Urinary bladder (tissue), 4 donors: ENCODE results near the gene TMEM229B. TPM values are rescaled to one million over a fixed set of nuclear protein-coding genes. Genes with fewer than 3 reads are reported as not detected.
"Not testable (repeated sequence)": the region's sequence is repeated elsewhere in the genome, so short reads cannot be mapped to it uniquely, and the experiment has no call there.

ENCODE experiments used
- DNase-seq: peaks from one replicate; pipeline ENCODE4 v3.0.0-alpha.2; 2015; ENCODE audit errors: extremely low spot score
- H3K27ac ChIP-seq: one replicate; pipeline ENCODE4 v1.5.1; 2013; ENCODE audit warnings: low read depth, mild to moderate bottlenecking, moderate library complexity
- H3K36me3 ChIP-seq: one replicate; pipeline ENCODE4 v1.6.1; 2013; ENCODE audit warnings: mild to moderate bottlenecking, moderate library complexity; ENCODE audit not compliant: insufficient read depth
- H3K4me1 ChIP-seq: one replicate; pipeline ENCODE4 v1.6.1; 2013; ENCODE audit warnings: mild to moderate bottlenecking, moderate library complexity; ENCODE audit not compliant: insufficient read depth
- H3K4me3 ChIP-seq: one replicate; pipeline ENCODE4 v1.5.1; 2013; ENCODE audit warnings: low read depth, low read length
- WGBS: extraction: QIAGEN DNeasy Blood & Tissue Kit; methylation state at CpG from one replicate; pipeline ENCODE4 v1.1.7; 2013; 5-methylcytosine and 5-hydroxymethylcytosine counted together
- polyA plus RNA-seq: library from polyadenylated mRNA; stranded (reverse); fragments of 200-250 nt; gene quantifications from one replicate; pipeline ENCODE4 v1.2.3, GENCODE V29; 2013
- total RNA-seq: library from RNA; depleted of rRNA; stranded (reverse); fragments of >200 nt; gene quantifications from one replicate; pipeline ENCODE4 v1.2.3, GENCODE V29; 2014
- donor health status: healthy with polysubstance abuse.
- donor health status: healthy.

The TMEM229B gene
- total and polyA plus RNA-seq, 2 donors, result 3.0 to 4.4 TPM

DNA sequence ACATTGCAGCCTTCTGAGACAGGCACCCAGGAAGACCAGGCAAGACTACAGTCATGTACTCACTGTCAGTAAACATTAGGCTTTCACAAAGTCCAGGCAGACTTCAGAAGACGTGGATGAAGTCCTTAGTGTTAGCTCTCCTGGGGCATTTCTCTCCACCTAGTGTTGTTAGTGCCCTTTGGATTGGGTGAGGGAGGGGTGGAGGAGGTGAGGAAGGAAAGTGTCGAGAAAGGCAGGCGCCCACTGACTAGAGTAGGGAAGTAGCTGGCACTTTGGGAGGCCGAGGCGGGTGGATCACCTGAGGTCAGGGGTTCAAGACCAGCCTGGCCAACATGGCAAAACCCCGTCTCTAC lies 20.2 kb downstream of the TMEM229B start:
- 89% methylated on average over 6 of the region's 6 CpGs for WGBS

DNA sequence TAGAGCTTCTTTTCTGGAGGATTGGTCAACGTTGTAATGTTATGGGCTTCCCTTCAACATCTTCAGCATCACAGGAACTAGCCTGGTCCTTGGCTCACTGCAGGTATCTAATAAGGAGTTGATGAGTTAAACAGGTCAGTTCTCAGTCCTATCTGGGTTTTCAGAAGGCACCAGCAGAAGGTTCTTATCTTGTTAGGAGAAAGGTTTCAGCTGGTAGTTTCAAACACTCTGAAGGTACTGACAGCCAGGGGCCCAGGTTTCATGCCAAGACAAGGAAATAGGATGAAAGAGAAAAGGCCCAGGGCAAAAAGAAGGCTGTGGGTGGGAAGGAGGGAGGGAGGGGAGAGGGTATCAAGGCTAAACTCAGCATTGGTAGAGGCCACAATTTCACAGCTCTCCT lies 21.4 kb downstream of the TMEM229B start:
- no peak overlapping the region for H3K4me3 ChIP-seq
- no peak for DNase-seq
- H3K27ac ChIP-seq, result no peak overlapping the region
- H3K4me1 ChIP-seq, result no peaks in the 10 kb centered on the region
- no peaks in the 10 kb centered on the region for H3K36me3 ChIP-seq
- WGBS, result 56% methylated on average over 1 of the region's 1 CpG

More for the DNA sequence above, 20.2 kb downstream of the TMEM229B start:
- Histone ChIP-seq H3K4me3 (no peak overlapping the region), H3K27ac (no peak overlapping the region), H3K36me3 (no peaks in the 10 kb centered on the region), H3K4me1 (no peaks in the 10 kb centered on the region)
- no peak for DNase-seq

DNA sequence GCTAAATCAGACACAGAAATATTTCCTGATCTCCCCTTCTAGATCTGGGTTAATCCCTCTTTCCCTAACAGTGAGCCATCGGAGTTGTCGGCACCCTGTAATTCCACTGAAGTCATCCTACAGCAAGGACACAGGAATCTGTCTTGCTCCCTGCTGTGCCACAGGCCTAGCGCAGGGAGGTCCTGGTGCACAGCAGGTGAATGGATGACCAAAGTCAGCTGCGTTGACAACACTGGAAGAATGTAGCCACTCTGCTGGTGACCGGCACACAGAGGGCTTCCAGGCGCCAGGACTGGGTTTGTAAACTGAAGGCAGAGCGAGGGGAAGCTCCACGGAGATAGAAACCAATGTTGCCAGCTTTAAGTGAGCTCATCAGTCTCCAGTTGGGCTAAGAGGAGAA lies 23.6 kb downstream of the TMEM229B start:
- H3K4me1 ChIP-seq, result no peaks in the 10 kb centered on the region
- DNase-seq, result no peak
- H3K36me3 ChIP-seq, result no peaks in the 10 kb centered on the region
- no peak overlapping the region for H3K27ac ChIP-seq
- 72% methylated on average over 8 of the region's 8 CpGs for WGBS
- no peak overlapping the region for H3K4me3 ChIP-seq

DNA sequence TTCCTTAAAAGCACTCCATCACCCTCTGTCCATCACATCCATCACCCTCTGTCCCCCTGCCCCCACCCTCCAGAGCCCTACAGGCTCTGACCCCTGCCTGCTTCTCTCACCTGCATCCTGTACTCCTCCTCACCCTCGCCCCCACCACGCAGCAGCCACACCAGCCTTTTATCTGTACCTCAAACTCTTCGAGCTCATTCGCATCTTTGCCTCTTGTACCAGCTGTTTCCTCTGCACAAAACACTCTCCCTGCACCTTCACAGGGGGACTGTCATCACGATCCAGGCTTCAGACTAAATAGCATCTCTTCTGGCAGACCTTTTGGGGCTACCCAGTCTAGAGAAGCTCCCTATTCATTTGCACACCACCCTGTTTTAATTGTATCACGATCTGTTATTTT lies 24.1 kb downstream of the TMEM229B start:
- Histone ChIP-seq H3K4me3 (no peak overlapping the region), H3K4me1 (no peaks in the 10 kb centered on the region), H3K27ac (no peak overlapping the region), H3K36me3 (no peaks in the 10 kb centered on the region)
- 55% methylated on average over 6 of the region's 6 CpGs for WGBS
- no peak for DNase-seq

DNA sequence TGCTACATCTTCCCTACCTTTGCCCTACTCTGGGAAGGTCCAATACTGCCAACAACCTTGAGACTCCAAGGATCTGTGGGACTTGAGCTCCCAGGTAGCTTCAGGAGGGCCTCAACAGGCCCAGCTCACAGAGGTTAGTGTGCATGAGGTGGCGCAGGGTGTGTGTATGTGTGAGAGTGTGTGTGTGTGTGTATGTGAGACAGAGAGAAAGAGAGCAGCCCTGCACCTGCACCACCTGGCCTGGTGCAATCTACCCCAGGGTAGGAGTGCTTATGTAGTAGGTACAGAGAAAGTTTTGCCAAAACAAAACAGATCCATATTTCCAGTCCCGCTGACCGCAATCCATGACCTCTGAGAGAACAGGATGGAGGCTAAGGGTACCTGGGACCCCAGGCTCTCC lies 24.6 kb downstream of the TMEM229B start:
- WGBS, result 98% methylated on average over 3 of the region's 3 CpGs
- no peaks in the 10 kb centered on the region for H3K4me1 ChIP-seq
- H3K4me3 ChIP-seq, result no peak overlapping the region
- no peaks in the 10 kb centered on the region for H3K36me3 ChIP-seq
- no peak for DNase-seq
- H3K27ac ChIP-seq, result no peak overlapping the region

DNA sequence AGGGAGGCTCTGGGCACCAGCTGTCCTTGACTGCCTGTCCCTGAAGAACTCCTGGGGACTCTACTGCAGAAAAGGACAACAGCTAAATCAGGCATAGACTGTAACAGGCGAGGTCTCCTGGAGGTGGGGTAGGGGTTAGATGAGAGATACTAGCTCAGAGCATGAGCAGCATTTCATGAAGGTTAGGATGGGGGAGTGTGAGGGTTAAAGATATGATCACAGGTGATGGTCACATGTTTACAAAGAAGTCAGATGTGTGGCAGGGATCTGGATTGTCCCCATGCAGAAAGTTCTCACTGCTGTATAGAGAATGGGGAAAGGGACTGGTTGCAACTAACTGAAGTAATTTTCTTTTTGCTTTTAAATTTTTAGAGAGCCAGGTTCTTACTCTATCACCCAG lies 26.5 kb downstream of the TMEM229B start:
- H3K4me3 ChIP-seq, result no peak overlapping the region
- no peaks in the 10 kb centered on the region for H3K36me3 ChIP-seq
- WGBS, result 82% methylated on average over 1 of the region's 1 CpG
- H3K4me1 ChIP-seq, result no peaks in the 10 kb centered on the region
- no peak overlapping the region for H3K27ac ChIP-seq
- no peak for DNase-seq

DNA sequence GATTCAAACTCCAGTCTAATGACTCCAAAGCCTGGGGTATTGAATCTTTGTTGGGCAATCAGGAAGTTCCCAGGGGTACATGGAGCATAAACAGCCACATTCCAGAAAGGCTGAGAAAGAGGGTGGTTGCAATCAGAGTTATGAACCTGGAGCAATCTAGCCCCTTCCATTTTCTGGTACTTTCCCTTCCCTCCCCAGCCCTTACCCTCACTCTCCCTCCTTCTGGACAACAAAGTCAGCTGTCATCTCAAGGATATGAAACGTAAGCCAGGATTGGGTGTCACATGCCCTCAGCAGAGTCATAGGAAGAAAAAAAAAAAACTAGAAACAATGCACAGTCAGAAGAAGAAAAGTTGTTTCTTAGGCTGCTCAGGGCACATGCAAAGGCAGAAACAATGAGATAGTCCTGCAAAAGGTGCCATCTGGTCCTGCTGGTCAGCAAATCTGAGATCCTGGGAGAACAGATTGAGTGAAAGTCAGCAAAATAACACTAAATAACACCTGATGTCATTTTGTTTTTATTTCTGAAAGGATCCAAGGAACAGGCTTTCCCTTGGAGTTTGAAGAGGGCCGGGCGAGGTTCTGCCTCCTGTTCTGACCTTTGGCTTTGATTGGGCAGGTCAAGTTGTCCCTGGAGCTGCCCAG lies 27.1 kb downstream of the TMEM229B start:
- Histone ChIP-seq H3K4me1 (no peaks in the 10 kb centered on the region), H3K4me3 (no peak overlapping the region), H3K27ac (no peak overlapping the region), H3K36me3 (no peaks in the 10 kb centered on the region)
- WGBS, result 66% methylated on average over 3 of the region's 3 CpGs
- no peak for DNase-seq

DNA sequence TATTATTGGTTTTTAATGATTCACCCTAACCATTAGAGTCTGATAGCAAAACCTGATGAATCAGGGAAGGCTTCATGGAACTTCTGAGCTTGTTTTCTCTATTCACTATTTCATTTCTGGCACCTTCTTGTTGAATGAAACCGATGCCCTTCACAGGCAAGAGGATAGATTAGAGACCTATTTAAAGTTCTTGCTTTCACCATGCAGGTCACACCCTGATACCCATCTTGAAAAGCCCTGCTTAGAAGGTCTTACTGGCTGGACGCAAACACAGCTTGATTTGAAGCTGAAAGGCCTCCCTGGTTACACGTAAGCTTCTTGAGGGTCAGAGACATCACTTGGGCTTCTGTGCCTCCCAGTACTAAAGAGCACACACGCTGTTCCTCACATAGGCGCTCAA lies 29.2 kb downstream of the TMEM229B start:
- WGBS, result 83% methylated on average over 5 of the region's 5 CpGs
- no peak for DNase-seq

DNA sequence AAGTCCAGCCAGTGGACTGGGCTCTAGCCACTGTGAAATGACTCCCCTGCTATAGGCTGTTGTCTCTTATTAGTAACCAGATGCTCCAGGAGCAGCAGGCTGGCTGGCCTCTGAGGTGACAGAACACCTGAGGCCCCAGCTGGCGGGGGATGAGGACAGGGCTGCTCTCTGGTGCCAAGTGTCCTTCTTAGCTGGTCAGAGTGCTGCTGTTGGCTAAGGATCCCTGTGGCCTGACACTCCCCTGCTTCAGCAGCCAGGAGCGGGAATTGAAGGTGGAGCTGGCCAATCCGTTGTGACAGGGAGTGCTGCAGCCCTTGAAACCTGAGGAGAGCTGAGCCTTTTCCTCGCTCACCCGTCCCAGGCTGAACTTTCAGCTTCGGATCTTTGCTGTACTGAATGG lies 30.7 kb downstream of the TMEM229B start:
- H3K4me1 ChIP-seq, result no peaks in the 10 kb centered on the region
- WGBS, result 31% methylated on average over 6 of the region's 6 CpGs
- no peak for DNase-seq
- no peaks in the 10 kb centered on the region for H3K36me3 ChIP-seq
- no peak overlapping the region for H3K27ac ChIP-seq
- H3K4me3 ChIP-seq, result no peak overlapping the region

More for the DNA sequence above, 29.2 kb downstream of the TMEM229B start:
- Histone ChIP-seq H3K27ac (no peak overlapping the region), H3K36me3 (no peaks in the 10 kb centered on the region), H3K4me3 (no peak overlapping the region), H3K4me1 (no peaks in the 10 kb centered on the region)

DNA sequence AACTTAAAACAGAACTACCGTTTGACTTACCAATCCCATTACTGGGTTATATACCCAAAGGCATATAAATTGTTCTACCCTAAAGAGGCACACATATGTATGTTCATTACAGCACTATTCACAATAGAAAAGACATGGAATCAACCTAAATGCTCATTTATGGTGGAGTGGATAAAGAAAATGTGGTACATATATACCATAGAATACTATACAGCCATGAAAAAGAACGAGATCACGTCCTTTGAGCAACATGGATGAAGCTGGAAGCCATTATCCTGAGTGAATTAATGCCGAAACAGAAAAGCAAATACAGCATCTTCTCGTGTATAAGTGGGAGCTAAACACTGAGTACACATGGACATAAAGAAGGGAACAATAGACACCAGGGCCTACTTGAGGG lies 31.8 kb downstream of the TMEM229B start:
- no peak for DNase-seq
- H3K4me3 ChIP-seq, result no peak overlapping the region
- no peaks in the 10 kb centered on the region for H3K36me3 ChIP-seq
- 93% methylated on average over 5 of the region's 5 CpGs for WGBS
- H3K4me1 ChIP-seq, result no peaks in the 10 kb centered on the region
- no peak overlapping the region for H3K27ac ChIP-seq

DNA sequence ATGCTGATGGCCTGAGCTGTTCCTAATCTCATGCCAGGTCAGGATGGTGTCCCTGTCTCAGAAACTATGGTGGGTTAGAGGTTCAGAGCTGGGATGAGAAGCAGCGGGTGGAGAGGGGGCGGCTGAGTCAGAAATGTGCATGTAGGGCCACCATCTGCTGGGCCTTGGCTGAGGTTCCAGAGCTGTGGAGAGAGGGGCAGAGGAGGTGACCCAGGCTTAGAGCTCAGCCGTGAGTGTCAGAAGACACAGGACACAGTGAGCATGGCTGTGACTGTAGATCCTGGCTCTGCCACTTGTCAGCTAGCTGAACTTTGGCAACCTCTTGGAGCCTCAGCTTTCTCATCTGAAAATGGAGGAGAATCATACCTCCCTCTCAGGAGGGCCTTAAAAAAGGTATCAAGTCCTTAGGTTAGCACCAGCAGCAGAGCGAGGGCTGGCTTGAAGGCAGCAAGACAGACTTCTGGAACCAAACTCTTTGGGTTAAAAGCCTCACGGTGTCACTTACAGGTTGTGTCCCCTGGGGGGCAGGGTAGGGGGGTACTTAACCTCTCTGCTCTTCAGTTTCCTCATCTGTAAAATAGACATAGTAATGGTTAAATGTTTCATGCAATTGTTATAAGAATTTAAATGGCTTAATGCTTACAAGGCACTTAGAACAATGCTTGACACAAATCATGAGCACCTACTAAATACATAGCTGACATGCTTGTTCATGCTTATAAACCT lies 34.8 kb downstream of the TMEM229B start:
- H3K4me3 ChIP-seq, result no peak overlapping the region
- no peaks in the 10 kb centered on the region for H3K36me3 ChIP-seq
- WGBS, result 83% methylated on average over 5 of the region's 5 CpGs
- no peak for DNase-seq
- no peak overlapping the region for H3K27ac ChIP-seq
- H3K4me1 ChIP-seq, result no peaks in the 10 kb centered on the region

DNA sequence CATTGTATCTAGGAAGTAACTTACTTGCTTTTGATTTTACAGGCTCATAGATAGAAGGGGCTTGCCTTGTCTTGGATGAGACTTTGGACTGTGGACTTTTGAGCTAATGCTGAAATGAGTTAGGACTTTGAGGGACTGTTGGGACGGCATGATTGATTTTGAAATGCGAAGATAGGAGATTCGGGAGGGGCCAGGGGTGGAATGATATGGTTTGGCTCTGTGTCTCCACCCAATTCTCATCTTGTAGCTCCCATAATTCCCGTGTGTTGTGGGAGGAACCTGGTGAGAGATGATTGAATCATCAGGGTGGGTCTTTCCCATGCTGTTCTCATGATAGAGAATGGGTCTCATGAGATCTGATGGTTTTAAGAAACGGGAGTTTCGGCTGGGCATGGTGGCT lies 36.9 kb downstream of the TMEM229B start:
- 86% methylated on average over 6 of the region's 6 CpGs for WGBS
- H3K4me1 ChIP-seq, H3K36me3 ChIP-seq, H3K27ac ChIP-seq, H3K4me3 ChIP-seq, DNase-seq: not testable (repeated sequence)

DNA sequence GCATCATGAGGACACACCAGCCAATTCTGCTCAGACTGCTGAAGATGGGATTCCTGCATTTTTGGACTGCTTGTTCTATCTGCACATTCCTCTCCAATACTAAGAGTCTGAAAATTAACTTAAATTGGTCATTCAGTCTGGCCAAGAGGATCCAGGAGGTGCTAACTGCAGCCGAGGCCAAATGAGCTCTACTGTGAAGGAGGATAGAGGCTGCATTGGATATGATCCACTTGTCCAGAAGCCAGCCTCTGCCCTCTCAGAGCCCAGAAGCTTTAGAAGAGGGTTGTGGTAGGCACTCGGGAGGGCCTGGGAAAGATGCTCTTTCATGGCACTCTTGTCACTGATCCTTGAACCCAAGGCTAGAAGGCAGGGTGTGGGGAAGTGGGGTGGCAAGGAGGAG lies 39.4 kb downstream of the TMEM229B start:
- no peaks in the 10 kb centered on the region for H3K4me1 ChIP-seq
- H3K36me3 ChIP-seq, result no peaks in the 10 kb centered on the region
- no peak for DNase-seq
- H3K4me3 ChIP-seq, result no peak overlapping the region
- no peak overlapping the region for H3K27ac ChIP-seq
- WGBS, result 85% methylated on average over 2 of the region's 2 CpGs

DNA sequence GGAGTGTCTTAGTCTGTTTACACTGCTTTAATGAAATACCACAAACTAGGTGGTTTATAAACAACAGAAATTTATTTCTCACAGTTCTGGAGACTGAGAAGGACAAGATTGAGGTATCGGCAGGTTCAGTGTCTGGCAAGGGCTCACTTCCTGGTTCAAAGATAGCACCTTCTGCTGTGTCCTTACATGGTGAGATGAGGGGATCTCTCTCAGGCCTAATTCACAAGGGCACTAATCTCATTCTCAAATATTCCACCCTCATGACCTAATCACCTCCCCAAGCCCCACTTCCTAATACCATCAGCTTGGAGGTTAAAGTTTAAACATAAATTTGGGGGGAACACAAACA lies 41.5 kb downstream of the TMEM229B start:
- WGBS, result 53% methylated on average over 1 of the region's 1 CpG
- no peaks in the 10 kb centered on the region for H3K4me1 ChIP-seq

More for the DNA sequence above, 41.5 kb downstream of the TMEM229B start:
- no peaks in the 10 kb centered on the region for H3K36me3 ChIP-seq
- no peak overlapping the region for H3K4me3 ChIP-seq
- DNase-seq, result no peak
- H3K27ac ChIP-seq, result no peak overlapping the region
